GM18502 (cell line): ENCODE data around the gene ILKAP.

Experiments
- ATAC-seq: cut with Tn5 transposase; IDR thresholded peaks from one replicate; pipeline ENCODE4 v1.9.1; 2021; ENCODE audit warnings: mild to moderate bottlenecking; ENCODE audit not compliant: unreplicated experiment, poor library complexity

Gene ILKAP

DNA sequence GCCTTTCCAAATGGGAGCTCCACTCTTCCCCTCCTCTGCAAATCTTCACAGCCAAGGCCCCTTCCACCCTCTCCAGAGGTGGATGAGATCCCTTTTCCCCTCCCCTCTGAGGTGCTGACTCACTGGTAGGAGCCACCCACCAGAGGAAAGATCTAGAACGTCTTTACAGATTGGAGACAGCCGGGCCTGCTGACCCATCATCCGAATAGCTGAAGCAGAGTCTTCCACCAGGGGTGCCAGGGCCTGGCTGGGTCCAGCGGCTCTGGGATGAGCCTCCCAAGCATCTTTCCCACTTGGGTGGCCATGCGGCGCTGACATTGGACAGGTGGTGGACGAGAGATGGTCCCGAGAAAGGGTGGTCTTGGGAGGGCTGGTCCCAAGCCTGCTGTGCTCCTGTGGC lies 35.7 kb downstream of the ILKAP start:
- ATAC-seq = no peak

DNA sequence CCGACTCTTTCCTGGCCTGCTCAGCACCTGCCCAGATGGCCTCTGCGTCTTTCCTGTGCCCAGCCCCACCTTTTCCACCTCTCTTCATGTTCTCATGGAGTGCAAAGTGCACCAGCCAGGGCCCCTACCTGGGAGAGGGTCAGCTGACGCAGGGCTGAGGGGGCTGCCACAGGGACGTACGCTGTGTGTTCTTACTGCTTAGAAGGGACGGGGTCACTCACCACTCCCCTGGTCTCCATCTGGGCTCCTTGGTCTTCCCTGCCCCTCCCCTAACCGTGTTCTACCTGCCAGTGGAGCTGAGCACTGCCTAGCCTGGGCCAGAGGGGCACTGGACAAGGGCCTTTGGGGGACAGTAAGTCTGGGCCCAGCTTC lies 36.2 kb downstream of the ILKAP start:
- ATAC-seq = no peak

DNA sequence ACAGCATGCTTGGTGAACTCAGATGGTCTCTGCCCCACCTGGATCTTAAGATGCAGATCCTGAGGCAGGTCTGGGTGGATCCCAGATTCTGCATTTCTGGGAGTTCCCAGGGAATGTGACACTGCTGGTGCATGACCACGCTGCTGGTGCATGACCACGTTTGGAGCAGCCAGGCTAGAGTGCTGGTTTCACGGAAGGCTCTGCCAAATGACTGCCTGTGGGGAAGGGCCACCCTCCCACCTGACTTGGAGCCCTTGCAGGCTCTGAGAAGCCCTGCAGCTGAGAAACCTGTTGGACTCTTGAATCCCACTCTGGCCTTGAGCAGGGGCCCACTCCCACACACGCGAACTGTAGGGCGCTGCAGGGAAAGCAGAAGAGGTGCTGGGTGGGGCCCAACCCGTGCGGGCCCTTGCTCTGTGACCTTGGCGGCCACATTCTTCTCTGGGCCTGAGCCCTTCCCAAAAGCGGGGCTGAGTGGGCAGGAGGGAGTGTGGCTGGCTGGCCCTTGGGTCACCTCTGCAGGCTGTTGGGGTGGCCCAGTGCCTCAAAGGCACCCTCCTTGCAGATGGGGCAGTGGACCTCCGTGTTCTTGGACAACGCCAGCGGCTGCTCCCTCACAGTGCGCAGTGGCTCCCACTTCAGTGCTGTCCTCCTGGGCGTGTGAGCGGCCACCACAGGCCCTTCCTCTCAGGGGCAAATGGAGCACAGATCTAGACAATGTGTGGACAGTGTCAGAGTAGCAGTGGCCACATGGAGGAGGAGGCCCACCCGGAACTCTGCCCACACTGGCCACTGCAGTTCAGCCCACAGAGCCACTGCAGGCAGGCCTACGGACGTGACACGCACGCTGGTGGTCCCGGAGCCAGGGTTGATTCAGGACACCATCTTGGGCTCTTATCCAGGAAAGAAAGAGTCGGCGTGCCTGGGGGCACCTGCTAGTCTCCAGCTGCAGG lies 36.8 kb downstream of the ILKAP start:
- ATAC-seq = no peak

DNA sequence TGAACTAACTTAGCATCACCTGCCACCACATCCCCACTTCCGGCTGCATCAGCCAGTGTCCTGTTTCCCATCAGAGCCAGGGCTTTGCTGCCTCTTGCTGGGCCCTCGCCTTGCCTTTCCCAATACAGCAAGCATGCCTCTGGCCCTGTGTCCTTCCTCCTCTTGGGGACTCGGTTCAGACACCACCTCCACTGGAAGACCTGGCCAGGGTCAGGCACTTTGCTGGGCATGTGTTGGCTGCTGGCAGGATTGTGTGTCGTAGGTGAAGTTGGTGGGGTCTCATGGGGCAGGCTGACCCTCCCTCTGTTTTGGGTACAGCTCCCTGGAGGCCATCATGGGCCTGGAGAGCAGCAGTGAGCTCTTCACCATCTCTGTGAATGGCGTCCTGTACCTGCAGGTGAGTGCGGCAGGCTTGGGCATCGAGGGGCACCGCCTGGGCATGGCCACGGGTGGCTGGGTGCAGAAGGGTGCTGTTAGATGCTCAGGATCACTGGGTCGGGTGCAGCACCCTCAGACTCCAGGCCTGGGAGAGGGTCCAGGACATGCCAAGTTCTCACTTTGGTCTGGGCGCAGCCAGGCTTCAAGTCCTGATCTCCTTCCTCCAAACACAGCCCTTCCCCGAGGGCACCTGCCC lies 38.1 kb downstream of the ILKAP start:
- ATAC-seq = no peak

DNA sequence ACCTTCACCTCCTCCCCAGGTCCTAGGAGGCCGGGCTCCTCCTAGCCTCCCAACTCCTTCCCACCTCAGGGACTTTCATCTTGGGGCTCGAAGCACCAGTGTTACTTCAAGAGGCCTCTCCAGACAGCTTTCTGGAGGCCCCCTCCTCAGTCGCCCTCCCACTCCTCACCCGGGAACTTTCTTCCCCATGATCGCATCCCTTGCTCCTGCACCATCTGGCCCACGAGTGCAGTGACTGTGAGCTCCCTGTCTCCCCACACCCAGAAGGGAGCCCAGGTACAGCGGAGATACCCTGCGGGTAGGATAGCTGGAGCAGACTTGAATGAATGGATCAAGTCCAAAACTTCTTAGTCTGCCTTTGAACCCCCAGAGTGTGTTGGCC lies 38.6 kb downstream of the ILKAP start:
- ATAC-seq = no peak

DNA sequence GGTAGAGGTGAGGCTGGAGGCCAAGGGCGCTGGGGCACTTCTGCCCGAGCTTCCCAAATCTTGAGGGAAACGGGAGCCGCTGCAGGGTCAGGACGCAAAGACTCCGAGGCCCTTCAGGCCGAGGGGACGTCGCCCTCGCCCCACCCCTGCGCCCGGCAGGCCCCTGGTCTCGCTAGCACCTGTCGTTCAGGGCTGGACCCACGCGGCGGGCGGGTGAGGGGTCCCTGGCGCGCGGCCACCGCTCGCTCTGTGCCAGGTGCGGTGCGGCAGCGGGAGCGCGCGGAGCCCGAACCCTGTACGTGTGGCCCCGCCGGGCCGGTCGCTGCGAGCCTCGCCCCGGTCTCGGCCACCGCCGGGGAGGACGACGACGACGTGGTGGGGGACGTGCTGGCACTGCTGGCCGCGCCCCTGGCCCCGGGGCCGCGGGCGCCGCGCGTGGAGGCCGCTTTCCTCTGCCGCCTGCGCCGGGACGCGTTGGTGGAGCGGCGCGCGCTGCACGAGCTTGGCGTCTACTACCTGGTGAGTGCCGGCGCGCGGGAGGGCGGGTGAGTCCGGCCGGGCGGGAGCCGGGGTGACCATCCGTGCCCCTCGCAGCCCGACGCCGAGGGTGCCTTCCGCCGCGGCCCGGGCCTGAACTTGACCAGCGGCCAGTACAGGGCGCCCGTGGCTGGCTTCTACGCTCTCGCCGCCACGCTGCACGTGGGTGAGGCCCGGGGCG lies 39.9 kb downstream of the ILKAP start:
- no peak for ATAC-seq

DNA sequence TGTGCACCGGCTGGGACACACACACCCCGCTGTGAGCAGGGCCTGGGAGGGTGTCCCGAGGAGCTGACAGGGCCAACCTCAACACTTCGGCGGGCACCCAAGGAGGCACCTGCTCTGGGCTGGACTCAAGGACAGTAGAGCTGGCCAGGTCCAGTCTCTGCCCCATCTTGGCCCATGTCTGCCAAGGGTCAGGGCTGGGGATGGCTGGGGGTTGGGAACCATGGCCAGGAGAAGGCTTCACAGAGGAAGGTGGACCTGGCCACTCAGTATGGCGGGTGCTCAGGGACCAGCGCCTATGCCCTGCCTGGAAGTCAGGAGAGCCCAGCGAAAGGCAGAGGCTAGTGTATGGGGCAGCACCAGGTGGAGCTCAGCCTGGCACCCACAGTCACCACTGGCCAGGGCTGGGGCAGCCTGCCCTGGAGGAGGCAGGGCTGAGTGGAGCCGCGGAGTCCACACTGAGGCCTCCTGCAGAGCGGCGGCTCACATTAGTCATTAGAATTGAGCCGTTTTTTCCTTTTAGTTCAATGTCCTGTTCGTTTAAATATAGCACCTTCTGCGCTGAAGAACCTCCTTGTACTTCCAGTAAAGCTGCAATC lies 40.6 kb downstream of the ILKAP start:
- no peak for ATAC-seq

DNA sequence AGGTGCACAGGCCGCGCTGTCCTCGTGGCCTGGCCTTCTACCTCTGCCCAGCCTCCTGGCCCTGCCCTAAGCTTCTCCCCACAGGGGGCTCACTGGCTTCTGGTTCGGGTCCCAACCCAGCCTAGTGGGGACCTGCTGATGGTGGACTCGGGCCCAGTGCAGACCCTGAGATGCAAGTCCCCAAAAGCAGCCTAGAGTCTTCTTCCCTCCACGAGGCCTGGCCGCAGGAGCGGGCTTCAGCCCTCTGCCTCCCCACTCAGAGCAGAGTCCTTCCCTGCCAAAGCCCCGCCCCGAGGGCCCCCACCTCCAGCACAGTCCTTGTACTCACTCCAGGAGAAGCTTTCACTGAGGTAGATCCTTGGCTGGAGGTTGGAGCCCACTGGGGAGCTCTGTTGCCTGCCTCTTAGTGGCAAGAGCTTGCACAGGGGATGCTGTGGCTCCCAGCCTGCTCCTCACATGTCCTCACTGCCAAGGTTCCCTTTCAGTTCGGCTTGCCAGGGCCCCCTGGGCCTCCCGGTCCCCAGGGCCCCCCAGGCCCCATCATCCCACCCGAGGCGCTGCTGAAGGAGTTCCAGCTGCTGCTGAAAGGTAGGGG lies 41.1 kb downstream of the ILKAP start:
- no peak for ATAC-seq

DNA sequence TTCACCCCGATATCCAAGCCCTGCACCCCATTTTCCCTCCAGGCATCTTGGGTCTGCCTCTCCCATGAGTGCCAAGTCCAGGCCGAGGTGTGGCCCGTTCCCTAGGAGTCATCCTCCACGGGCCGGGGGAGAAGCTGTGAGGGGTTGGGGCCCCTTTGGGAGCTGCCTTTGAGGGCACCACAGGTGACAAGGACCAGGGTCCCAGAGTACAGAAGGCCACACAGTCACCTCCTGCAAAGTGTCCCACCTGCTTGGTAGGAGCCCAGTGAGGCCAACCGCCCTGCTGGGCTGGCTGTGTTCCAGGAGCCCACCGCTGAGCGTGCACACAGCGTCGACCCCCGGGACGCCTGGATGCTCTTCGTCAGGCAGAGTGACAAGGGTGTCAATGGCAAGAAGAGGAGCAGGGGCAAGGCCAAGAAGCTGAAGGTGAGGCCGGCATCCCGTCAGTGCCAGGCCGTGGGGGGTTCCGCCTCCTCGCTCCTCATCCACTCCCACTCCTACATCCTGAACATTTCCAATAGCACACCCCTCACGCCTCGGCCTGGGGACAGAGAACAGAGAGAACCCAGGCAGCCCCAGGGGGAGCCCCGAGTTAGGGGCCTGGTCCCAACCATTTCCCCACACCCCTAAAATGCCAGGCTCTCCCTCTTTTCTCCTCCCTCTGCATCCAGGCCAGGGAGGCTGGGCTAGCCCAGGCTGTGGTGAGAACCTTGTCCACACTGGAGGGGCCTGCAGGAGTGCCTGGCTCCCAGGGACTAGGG lies 42.0 kb downstream of the ILKAP start:
- no peak for ATAC-seq

DNA sequence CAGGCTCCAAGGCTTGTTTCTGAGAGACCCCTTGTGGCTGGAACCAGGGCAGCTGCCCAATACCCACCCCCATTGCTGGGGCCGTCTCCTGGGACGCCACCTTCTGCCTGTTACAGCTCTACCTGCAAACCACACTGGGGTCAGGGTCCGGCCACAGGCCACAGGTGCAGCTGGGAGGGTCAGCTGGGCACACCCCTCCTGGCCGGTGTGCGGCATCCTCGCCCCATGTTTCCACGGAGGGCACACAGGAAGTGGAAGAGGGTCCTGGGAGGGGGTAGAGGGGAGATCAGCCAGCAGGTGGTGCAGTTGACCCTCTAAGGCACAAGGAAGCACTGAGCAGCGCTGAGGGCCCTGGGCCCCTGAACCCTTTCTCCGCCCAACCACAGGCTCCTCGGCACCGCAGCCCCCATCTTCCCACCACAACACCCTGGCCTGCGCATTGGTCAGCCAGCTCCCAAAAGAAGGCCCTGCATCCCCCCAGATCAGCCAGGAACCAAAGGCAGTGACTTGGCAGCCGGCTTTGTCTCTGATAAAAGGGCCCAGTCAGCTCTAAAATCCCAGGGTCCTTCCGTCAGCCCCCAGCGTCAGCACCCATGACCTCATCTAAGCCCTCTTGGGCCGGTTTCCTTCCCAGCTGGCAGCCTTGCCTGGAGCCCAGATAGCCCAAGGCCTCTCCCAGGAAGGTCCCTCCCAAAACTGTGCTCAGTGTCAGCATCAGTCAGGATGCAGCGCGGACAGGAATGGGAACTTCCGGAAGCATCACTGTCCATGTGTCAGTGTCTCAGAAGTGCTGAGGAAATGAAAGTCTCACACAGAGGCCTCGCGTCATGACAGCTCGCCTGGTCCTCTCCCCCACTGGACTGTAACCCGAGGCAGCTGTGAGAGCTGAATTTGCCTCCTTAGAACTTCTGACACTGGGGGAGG lies 43.0 kb downstream of the ILKAP start:
- no peak for ATAC-seq

DNA sequence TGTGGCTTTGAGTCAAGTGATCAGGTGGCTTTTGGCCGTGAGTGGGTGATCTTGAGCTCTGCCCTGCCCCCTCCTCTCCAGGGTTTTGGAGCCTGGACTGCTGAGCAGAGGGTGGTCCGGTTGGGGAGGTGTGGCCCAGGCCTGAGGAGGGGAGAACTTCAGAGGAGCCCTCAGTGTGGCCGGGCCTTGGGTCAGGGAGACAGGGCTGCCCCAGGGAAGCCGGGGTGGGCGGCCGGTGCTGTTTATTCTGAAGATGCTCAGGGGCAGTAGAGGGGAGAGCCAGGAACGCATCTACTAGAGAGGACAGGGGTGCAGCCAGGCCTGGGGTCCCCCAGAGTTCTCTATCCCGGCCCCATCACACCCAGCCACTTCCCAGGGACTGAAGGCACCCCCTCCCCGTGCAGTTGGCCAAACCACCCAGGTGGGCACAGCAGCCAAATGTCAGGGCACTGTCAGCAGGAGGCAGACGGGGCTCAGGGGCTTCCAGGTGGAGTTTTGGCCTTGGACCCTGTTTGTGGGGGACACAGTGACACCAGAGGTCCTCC lies 43.8 kb downstream of the ILKAP start:
- ATAC-seq = no peak

DNA sequence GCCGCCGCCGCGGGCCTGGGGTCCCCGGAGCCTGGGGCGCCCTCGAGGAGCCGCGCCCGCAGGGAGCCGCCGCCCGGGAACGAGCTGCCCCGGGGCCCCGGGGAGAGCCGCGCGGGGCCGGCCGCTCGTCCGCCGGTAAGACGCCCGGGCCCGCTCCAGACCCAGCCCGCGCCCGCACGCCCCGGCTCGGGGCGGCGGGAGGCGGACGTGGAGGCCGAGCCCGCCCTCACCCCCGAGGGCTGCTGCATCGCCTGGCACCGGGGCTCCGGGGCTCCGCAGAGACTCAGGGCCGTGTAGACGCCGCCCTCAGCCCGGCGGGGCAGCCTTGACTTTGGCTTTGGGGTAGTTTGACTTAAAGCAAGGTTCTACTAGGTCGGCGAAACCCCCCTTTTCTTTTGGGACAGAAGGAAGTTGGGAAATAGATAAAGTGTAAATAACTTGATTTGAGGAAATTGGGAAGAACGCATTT lies 44.4 kb downstream of the ILKAP start:
- no peak for ATAC-seq

DNA sequence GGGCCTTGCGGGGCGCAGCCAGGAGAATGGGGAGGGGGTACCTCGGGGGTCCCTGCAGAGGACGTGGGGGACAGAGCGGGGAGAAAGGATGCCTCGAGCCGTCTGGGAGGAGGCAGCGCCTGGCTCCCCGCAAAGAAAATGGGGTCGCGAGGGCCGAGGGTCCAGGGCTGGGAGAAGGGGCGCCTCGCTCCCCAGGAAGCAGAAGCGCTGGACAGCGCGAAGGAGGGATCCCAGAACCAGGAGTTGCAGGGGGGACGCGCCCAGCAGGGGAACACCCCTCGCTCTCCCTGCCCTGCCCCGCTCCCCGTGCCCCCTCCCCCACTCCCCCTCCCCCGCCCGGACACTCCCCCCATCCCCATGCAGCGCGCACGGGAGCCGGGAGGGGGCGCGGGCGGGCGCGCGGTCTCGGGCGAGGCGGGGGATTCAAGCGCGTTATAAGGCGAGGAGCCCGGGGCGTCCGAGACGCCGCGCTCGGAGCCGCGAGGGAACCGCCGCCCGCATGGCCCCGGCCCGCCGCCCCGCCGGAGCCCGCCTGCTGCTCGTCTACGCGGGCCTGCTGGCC lies 44.9 kb downstream of the ILKAP start, which contains the start of gene ERFE:
Gene ERFE, plus strand, starts transcription at position 462 of the 562 bp plus-strand sequence. Its CDS starts 38 bp downstream, at position 500.
- no peak for ATAC-seq

DNA sequence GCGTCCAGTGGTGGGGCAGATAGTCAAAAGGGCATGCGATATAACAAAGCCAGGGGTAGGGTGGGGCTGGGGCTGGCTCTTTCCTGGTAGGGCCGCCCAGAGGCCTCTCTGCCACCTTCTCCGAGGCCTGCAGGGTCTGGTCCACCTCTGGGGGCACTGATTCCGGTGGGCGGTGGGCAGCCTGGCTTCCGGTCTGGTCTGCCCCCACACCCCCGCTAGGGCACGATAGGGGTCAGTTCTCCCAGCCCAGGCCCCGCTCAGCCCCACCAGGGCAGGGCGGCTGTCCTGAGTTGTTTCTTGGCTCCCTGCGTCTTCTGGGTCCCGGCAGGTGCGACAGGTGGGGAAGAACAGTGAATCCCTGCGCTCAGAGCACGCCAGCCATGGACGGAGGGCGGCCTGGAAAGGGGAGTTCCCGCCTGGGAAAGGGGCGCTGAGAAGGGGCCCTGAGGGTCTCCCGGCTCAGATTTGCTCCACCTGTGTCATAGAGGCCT lies 45.4 kb downstream of the ILKAP start:
- ATAC-seq = no peak

DNA sequence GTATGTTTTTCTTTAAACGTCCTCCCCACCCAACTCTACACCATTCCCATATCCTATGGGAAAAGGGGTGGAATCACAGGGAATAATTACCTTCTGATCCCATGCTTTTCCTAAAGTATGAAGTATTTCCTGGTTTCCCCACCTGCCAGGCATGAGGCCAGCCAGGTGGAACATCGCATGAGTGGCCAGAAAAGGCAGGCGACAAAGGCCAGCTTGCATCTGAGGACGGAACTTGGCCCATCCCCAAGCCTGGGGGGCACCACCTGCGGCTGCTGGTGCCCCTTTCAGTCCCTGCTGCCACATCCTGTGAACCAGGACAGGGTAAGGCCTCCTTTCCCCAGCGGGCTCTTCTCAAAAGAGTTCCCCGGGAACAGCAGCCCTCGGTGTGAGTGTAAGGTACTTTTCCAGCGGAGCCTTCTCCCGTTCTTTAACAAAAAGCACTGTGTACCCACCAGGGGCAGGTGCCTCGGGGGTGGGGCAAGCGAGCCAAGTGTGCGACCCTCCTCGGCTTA lies 45.9 kb downstream of the ILKAP start:
- no peak for ATAC-seq

DNA sequence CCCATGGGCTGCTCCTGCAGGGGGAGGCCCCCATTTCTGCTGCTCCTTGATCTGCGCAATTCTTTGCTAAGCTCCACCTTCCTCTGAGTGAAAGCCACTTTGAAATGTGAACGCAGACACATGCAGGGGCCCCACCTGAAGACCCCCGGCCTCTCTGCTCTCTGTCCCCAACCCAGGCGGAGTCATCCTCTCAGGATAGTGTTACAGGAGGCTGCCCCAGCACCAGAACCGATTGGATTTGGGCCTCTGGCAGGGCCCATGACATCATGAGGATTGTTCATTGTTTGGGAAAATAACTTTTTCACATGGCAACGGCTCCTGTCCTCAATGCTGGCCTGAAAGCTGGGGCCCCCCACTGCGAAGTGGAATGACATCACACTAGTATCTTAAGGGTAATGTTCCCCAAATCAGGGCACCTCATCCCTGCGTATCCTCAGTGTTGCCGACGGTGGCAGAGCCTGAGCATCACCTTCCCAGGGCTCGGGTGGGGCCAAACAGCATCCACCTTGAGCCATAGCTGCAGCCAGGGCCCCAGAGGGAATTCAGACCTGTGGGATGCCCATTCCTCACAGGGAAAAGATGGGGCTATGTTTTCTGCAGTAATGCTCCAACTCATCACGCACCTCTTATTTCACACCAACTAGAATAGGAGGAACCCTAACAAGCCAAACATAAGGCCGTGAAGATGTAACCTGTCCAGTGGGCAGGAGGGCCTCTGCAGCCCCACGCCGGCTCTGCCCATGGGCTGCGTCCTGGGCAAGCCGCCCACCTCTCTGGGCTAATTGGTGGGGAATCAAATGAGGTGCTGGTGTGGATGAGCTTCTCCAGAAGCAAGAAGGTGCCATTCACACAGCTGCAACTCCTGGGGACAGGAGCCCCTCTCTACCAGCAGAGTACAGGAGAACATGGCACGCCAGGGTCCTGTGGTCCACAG lies 47.5 kb downstream of the ILKAP start:
- ATAC-seq = no peak
